GM23338 (cell line): ENCODE results near the gene TSHB. TPM values are rescaled to one million over a fixed set of nuclear protein-coding genes. Genes with fewer than 3 reads are reported as not detected.

ENCODE experiments used
- ATAC-seq: fragments of 200-7000 bp; cut with Tn5 transposase; 3 replicates; pipeline ENCODE4 v1.9.1; 2020
- DNase-seq: peaks from one replicate; pipeline ENCODE4 v3.0.0-alpha.2; 2015; ENCODE audit warnings: low spot score
- H2AFZ ChIP-seq: fragments of 200-600 bp; sonication (generic); 2 replicates; pipeline ENCODE4 v1.8.0; 2016; ENCODE audit warnings: antibody characterized with exemption, mild to moderate bottlenecking, moderate library complexity
- H3F3A ChIP-seq: fragments of 200-600 bp; sonication (generic); replicated peaks from 2 replicates; pipeline ENCODE4 v1.8.0; 2017; ENCODE audit warnings: antibody characterized with exemption, mixed run types, low read depth
- H3K27ac ChIP-seq: fragments of 200-600 bp; sonication (generic); 2 replicates; pipeline ENCODE4 v1.6.1; 2016; ENCODE audit warnings: low read depth
- H3K27me3 ChIP-seq: fragments of 200-600 bp; sonication (generic); 2 replicates; pipeline ENCODE4 v1.8.0; 2016; ENCODE audit warnings: mild to moderate bottlenecking, mixed run types, moderate library complexity; ENCODE audit not compliant: insufficient read depth
- H3K36me3 ChIP-seq: fragments of 200-600 bp; sonication (generic); 2 replicates; pipeline ENCODE4 v1.8.0; 2016; ENCODE audit warnings: mild to moderate bottlenecking; ENCODE audit not compliant: insufficient read depth
- H3K4me1 ChIP-seq: fragments of 200-600 bp; sonication (generic); 2 replicates; pipeline ENCODE4 v1.8.0; 2016; ENCODE audit warnings: mild to moderate bottlenecking, moderate library complexity; ENCODE audit not compliant: insufficient read depth
- H3K4me2 ChIP-seq: fragments of 200-600 bp; sonication (generic); 2 replicates; pipeline ENCODE4 v1.7.1; 2017; ENCODE audit warnings: mixed run types
- H3K4me3 ChIP-seq: fragments of 200-600 bp; sonication (generic); 2 replicates; pipeline ENCODE4 v1.6.1; 2016; ENCODE audit warnings: mixed run types
- H3K79me2 ChIP-seq: fragments of 200-600 bp; sonication (generic); replicated peaks from 2 replicates; pipeline ENCODE4 v1.8.0; 2017; ENCODE audit warnings: mild to moderate bottlenecking; ENCODE audit not compliant: insufficient read depth
- H3K9me2 ChIP-seq: fragments of 200-600 bp; sonication (generic); 2 replicates; pipeline ENCODE4 v1.8.0; 2017; ENCODE audit not compliant: insufficient read depth
- H4K20me1 ChIP-seq: fragments of 200-600 bp; sonication (generic); replicated peaks from 2 replicates; pipeline ENCODE4 v1.8.0; 2017; ENCODE audit warnings: mild to moderate bottlenecking; ENCODE audit not compliant: insufficient read depth
- H3K27ac Mint-ChIP-seq: 2 replicates; pipeline ENCODE4 v1.8.0; 2020; ENCODE audit warnings: inconsistent platforms, mild to moderate bottlenecking, moderate library complexity, mixed read lengths
- H3K27me3 Mint-ChIP-seq: 3 replicates; pipeline ENCODE4 v1.8.0; 2022; ENCODE audit warnings: low read depth, mild to moderate bottlenecking, moderate library complexity, mixed read lengths, inconsistent platforms; ENCODE audit not compliant: insufficient read depth, poor library complexity
- H3K36me3 Mint-ChIP-seq: 3 replicates; pipeline ENCODE4 v1.8.0; 2021; ENCODE audit warnings: low read depth, mild to moderate bottlenecking, inconsistent platforms, moderate library complexity, mixed read lengths
- H3K4me1 Mint-ChIP-seq: 3 replicates; pipeline ENCODE4 v1.8.0; 2020; ENCODE audit warnings: mild to moderate bottlenecking, inconsistent platforms, mixed read lengths
- H3K4me3 Mint-ChIP-seq: 3 replicates; pipeline ENCODE4 v1.8.0; 2021; ENCODE audit warnings: moderate library complexity, mild to moderate bottlenecking, inconsistent platforms, mixed read lengths
- H3K9me3 Mint-ChIP-seq: 3 replicates; pipeline ENCODE4 v1.8.0; 2020; ENCODE audit warnings: moderate library complexity, mild to moderate bottlenecking, inconsistent platforms, mixed read lengths
- EZH2 ChIP-seq: fragments of 200-600 bp; sonication (generic); IDR thresholded peaks from one replicate; pipeline ENCODE4 v1.8.0; 2017; ENCODE audit warnings: antibody characterized with exemption, mild to moderate bottlenecking, low read depth; ENCODE audit not compliant: unreplicated experiment
- EZH2phosphoT487 ChIP-seq: fragments of 200-600 bp; sonication (generic); IDR thresholded peaks from one replicate; pipeline ENCODE4 v1.8.1; 2018; ENCODE audit warnings: antibody characterized with exemption; ENCODE audit not compliant: unreplicated experiment
- NANOG ChIP-seq: IDR thresholded peaks from 2 replicates; pipeline ENCODE4 v1.6.1; 2016; ENCODE audit warnings: antibody characterized with exemption, borderline replicate concordance
- STAT1 ChIP-seq: IDR thresholded peaks from one replicate; pipeline ENCODE4 v1.6.1; 2016; ENCODE audit warnings: antibody characterized with exemption; ENCODE audit not compliant: unreplicated experiment
- ZNF114 ChIP-seq: fragments of 250-450 bp; sonication (Bioruptor Pico); IDR thresholded peaks from 2 replicates; pipeline ENCODE4 v1.5.0; 2020; ENCODE audit warnings: mild to moderate bottlenecking, moderate library complexity
- ZNF331 ChIP-seq: fragments of 250-450 bp; sonication (Bioruptor Pico); IDR thresholded peaks from 2 replicates; pipeline ENCODE4 v1.5.0; 2020; ENCODE audit warnings: low read depth, mild to moderate bottlenecking, moderate library complexity
- polyA plus RNA-seq: library from polyadenylated mRNA; unstranded; fragments of >200 nt; fragmentation: Nextera tagmentation; extraction: Ambion mirVana; gene quantifications from 2 replicates; pipeline ENCODE4 v1.2.1, GENCODE V29; 2016
- total RNA-seq: library from RNA; depleted of rRNA; stranded (reverse); fragments of >200 nt; shearing (Covaris generic); gene quantifications from 2 replicates; pipeline ENCODE4 v1.2.3, GENCODE V29; 2014
- TF ChIP-seq, protein P1 (sequence below): fragments of 250-450 bp; sonication (Bioruptor Pico); IDR thresholded peaks from 2 replicates; pipeline ENCODE4 v1.5.0; 2020; ENCODE audit warnings: mild to moderate bottlenecking, moderate library complexity
- TF ChIP-seq, protein P2 (sequence below): IDR thresholded peaks from 2 replicates; pipeline ENCODE4 v1.6.1; 2016; ENCODE audit warnings: antibody characterized with exemption

TSHB gene
- total and polyA plus RNA-seq, 2 experiments from 2014 or later: not detected

- TF ChIP-seq, protein P1, sequence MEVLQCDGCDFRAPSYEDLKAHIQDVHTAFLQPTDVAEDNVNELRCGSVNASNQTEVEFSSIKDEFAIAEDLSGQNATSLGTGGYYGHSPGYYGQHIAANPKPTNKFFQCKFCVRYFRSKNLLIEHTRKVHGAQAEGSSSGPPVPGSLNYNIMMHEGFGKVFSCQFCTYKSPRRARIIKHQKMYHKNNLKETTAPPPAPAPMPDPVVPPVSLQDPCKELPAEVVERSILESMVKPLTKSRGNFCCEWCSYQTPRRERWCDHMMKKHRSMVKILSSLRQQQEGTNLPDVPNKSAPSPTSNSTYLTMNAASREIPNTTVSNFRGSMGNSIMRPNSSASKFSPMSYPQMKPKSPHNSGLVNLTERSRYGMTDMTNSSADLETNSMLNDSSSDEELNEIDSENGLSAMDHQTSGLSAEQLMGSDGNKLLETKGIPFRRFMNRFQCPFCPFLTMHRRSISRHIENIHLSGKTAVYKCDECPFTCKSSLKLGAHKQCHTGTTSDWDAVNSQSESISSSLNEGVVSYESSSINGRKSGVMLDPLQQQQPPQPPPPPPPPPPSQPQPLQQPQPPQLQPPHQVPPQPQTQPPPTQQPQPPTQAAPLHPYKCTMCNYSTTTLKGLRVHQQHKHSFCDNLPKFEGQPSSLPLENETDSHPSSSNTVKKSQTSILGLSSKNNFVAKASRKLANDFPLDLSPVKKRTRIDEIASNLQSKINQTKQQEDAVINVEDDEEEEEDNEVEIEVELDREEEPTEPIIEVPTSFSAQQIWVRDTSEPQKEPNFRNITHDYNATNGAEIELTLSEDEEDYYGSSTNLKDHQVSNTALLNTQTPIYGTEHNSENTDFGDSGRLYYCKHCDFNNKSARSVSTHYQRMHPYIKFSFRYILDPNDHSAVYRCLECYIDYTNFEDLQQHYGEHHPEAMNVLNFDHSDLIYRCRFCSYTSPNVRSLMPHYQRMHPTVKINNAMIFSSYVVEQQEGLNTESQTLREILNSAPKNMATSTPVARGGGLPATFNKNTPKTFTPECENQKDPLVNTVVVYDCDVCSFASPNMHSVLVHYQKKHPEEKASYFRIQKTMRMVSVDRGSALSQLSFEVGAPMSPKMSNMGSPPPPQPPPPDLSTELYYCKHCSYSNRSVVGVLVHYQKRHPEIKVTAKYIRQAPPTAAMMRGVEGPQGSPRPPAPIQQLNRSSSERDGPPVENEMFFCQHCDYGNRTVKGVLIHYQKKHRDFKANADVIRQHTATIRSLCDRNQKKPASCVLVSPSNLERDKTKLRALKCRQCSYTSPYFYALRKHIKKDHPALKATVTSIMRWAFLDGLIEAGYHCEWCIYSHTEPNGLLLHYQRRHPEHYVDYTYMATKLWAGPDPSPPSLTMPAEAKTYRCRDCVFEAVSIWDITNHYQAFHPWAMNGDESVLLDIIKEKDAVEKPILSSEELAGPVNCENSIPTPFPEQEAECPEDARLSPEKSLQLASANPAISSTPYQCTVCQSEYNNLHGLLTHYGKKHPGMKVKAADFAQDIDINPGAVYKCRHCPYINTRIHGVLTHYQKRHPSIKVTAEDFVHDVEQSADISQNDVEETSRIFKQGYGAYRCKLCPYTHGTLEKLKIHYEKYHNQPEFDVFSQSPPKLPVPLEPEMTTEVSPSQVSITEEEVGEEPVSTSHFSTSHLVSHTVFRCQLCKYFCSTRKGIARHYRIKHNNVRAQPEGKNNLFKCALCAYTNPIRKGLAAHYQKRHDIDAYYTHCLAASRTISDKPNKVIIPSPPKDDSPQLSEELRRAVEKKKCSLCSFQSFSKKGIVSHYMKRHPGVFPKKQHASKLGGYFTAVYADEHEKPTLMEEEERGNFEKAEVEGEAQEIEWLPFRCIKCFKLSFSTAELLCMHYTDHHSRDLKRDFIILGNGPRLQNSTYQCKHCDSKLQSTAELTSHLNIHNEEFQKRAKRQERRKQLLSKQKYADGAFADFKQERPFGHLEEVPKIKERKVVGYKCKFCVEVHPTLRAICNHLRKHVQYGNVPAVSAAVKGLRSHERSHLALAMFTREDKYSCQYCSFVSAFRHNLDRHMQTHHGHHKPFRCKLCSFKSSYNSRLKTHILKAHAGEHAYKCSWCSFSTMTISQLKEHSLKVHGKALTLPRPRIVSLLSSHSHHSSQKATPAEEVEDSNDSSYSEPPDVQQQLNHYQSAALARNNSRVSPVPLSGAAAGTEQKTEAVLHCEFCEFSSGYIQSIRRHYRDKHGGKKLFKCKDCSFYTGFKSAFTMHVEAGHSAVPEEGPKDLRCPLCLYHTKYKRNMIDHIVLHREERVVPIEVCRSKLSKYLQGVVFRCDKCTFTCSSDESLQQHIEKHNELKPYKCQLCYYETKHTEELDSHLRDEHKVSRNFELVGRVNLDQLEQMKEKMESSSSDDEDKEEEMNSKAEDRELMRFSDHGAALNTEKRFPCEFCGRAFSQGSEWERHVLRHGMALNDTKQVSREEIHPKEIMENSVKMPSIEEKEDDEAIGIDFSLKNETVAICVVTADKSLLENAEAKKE (CRISPR knock-in tag): no peak
Observed at GRCh38 chr1:115041654-115042053, 12.0 kb downstream of the TSHB start (continued).

- no peaks in the 10 kb centered on the region for H3K4me1 Mint-ChIP-seq
Observed at GRCh38 chr1:115046751-115047150, 17.1 kb downstream of the TSHB start.

More at GRCh38 chr1:115046751-115047150, 17.1 kb downstream of the TSHB start:
- Histone ChIP-seq H3K27ac (no peak overlapping the region), H3K4me2 (no peak overlapping the region), H3K4me3 (no peak overlapping the region), H4K20me1 (no peaks in the 10 kb centered on the region), H3K79me2 (no peaks in the 10 kb centered on the region), H3K36me3 (no peaks in the 10 kb centered on the region), H3K9me2 (no peaks in the 10 kb centered on the region), H3K4me1 (no peaks in the 10 kb centered on the region), H3F3A (no peaks in the 10 kb centered on the region), H2AFZ (no peak overlapping the region), H3K27me3 (no peaks in the 10 kb centered on the region)
- TF ChIP-seq EZH2 (no peak), EZH2phosphoT487 (no peak), ZNF114 (CRISPR knock-in tag) (no peak), ZNF331 (CRISPR knock-in tag) (no peak), NANOG (no peak), STAT1 (no peak)
- TF ChIP-seq, protein P2, sequence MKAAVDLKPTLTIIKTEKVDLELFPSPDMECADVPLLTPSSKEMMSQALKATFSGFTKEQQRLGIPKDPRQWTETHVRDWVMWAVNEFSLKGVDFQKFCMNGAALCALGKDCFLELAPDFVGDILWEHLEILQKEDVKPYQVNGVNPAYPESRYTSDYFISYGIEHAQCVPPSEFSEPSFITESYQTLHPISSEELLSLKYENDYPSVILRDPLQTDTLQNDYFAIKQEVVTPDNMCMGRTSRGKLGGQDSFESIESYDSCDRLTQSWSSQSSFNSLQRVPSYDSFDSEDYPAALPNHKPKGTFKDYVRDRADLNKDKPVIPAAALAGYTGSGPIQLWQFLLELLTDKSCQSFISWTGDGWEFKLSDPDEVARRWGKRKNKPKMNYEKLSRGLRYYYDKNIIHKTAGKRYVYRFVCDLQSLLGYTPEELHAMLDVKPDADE: no peak
- DNase-seq: no peak
- no peak for ATAC-seq
- Mint-ChIP-seq H3K27ac (no peak overlapping the region; the same call in 1 of the 2 replicates), H3K4me3 (no peak overlapping the region), H3K9me3 (peaks cover 8% of the 10 kb centered on the region; the same call in 2 of the 3 replicates), H3K36me3 (peaks cover 8% of the 10 kb centered on the region; the same call in 2 of the 3 replicates), H3K27me3 (no peaks in the 10 kb centered on the region)
